Fibroblast of lung (primary cell): ENCODE results near the gene BRINP2.

Source experiments
- EZH2 ChIP-seq: IDR thresholded peaks from 2 replicates; pipeline ENCODE4 v1.5.1; 2012; ENCODE audit warnings: low read length, control low read depth, mild to moderate bottlenecking; ENCODE audit errors: missing control alignments
- TF ChIP-seq, protein P1 (sequence below), 2 donors: IDR thresholded peaks in 1 of 2; conservative IDR thresholded peaks in 1 of 2; 1 replicate in 1 of 2; 2 replicates in 1 of 2; pipeline ENCODE4 v1.5.1; 2011 to 2012; ENCODE audit warnings: low read length in 2 of 2, control low read depth in 1 of 2, inconsistent platforms in 1 of 2, low read depth in 1 of 2, mild to moderate bottlenecking in 1 of 2

DNA sequence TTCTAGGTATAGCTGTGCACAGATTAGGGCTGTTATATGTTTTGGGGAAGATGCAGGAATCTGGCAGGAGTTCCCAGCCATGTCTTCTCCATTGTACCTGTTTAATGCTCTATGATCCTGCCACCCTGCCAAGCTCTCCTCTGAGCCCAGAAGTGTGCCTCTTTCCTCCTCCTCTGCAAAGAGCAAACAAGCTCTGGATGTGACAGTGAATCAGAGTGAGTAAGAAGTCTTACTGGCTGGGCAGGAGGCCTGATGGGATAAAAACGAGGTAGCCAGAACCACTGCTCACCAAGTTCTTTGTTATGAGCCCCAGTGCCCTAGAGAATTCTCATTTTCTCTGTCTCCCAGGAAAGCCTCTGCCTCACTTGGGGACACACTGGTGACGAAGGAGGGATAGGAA lies 69.0 kb downstream of the BRINP2 start:
- TF ChIP-seq, protein P1, sequence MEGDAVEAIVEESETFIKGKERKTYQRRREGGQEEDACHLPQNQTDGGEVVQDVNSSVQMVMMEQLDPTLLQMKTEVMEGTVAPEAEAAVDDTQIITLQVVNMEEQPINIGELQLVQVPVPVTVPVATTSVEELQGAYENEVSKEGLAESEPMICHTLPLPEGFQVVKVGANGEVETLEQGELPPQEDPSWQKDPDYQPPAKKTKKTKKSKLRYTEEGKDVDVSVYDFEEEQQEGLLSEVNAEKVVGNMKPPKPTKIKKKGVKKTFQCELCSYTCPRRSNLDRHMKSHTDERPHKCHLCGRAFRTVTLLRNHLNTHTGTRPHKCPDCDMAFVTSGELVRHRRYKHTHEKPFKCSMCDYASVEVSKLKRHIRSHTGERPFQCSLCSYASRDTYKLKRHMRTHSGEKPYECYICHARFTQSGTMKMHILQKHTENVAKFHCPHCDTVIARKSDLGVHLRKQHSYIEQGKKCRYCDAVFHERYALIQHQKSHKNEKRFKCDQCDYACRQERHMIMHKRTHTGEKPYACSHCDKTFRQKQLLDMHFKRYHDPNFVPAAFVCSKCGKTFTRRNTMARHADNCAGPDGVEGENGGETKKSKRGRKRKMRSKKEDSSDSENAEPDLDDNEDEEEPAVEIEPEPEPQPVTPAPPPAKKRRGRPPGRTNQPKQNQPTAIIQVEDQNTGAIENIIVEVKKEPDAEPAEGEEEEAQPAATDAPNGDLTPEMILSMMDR (conservative IDR thresholded peaks at IDR 0.05 in 1 of 2, IDR thresholded peaks at IDR 0.05 in 1 of 2; ENCODE audit: low read depth in 1 of 2, low read length in 2 of 2) = no peak
- no peak for TF ChIP-seq EZH2
